IPS-NIHi11 (cell line): ENCODE data around the gene SP3.

ENCODE experiments used
- DNase-seq: peaks from one replicate; pipeline ENCODE4 v3.0.0; 2012; ENCODE audit warnings: mixed read lengths, low spot score

The SP3 gene

GRCh38 chr2:173966274-173967098 is 1.3 kb upstream of the SP3 start:
- no peak for DNase-seq

DNA sequence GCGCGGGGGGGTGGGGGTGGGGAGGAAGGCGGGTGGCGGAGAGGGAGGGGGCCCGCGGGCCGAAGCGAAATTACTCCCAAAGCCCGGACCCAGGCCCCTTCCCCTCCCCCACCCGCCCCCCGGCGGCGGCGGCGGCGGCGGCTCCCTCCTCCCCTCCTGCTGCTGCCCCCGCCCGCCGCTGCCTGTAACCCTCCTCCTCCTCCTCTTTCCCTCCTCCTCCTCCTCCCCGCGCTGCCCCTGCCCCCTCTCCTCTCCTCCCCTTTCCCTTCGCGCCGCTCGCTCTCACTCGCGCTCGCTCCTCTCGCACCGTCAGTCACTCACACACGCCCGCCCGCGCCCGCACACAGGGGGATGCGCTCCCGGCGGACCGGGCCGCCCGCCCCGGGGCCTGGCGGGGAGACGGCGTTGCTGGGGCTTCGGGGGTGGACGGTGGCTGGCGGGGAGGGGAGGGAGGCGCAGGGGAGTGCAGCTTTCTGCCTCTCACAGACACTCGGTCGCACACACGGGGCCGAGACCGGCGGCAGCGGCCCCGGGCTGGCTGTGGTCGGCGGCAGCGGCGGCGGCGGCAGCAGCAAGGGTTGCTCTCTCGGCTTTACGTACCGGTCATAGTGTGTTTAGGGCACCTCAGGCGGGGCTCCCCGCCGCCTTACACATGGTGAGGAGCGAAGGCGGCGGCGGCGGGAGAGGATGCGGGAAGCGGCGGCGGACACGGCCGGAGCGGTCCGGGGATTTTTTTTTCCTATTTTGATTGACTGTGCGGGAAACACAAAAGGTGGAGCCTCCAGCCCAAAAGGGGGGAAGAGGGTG is 405 bp downstream of the SP3 start:
- DNase-seq, result peak; percentile 73

- peak; percentile 84 for DNase-seq
Observed at GRCh38 chr2:173963817-173964564, 1.2 kb downstream of the SP3 start.

DNA sequence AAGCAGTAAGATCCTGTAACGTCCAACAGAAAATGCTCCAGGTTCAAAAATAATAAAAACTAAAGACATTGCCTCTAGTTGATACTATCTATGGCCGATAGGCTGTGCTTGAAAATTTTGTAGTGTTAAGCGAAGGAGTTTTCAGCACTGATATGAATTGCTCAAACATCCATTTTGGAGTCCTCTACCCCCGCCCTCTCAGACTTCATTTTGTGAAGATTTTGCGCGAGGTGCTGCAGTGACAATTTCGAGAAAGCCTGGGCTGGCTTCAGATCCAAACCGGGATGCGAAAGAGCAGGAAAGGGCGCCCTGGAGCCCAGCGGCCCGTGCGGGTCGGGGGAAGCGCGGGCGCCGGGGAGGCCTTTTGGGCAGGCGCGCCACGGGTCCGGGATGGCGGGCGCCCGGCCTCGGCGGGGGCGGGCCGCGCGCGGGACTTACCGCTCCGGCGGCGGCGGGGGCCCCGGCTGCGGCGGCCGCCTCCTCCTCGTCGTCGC is 1.8 kb downstream of the SP3 start:
- no peak for DNase-seq

DNA sequence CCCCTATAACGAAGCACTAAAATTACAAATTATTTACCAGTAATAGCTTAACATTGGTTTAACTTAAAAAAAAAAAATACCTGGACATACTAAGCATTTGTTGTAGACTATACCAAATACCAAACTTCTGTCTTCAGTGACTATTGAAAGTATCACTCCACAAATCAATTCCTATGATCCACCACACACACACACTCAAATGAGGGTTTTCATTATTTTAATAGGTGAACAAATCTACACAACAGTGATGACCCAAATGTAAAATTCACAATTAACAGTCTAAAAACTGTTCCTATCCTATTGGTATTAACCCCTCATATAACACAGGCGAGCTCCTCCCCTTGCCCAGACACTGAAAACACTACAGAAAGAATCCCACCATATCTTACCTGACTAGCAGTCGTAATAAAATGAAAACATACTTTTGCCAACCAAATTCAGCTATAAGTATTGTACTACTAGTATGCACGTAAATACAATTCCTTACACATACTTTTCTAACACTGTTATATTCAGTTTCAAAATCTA is 2.5 kb downstream of the SP3 start:
- DNase-seq, result no peak

DNA sequence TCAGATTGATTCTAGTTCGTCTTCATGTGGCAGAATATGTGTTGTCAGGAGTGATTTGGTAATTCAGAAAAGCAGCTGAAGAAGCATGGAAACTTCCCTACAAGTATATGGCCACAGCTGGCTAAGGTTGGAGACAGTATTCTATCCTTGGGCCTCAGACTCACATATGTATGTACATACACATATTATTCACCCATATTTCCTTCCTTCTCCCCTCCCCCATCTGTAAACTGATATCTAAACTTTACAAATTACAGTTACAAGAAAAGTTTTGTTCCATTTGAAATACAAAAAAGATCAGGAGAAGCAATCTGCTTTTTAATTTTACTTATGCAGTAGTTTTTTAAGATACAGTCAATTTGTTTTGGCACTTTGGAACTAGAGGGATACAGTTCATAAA is 3.1 kb downstream of the SP3 start:
- no peak for DNase-seq

DNA sequence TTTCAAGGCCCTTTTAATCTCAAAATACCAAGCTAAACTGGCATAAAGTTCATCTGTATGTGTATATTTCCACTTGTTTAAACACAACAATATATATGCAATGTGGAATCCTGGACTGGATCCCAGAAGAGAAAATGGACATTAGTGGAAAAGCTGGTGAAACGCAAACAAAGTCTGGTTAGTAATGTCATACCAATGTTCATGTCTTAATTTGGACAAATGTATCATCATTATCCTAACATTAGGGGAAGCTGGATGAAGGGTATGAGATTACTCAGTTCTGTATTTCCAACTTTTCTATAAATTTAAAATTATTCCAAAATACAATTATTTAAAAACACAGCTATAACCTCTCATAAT is 3.8 kb downstream of the SP3 start:
- no peak for DNase-seq

- DNase-seq, result no peak
Observed at GRCh38 chr2:173959909-173960308, 5.3 kb downstream of the SP3 start.

- DNase-seq, result no peak
Observed at GRCh38 chr2:173959358-173959884, 5.8 kb downstream of the SP3 start.

DNA sequence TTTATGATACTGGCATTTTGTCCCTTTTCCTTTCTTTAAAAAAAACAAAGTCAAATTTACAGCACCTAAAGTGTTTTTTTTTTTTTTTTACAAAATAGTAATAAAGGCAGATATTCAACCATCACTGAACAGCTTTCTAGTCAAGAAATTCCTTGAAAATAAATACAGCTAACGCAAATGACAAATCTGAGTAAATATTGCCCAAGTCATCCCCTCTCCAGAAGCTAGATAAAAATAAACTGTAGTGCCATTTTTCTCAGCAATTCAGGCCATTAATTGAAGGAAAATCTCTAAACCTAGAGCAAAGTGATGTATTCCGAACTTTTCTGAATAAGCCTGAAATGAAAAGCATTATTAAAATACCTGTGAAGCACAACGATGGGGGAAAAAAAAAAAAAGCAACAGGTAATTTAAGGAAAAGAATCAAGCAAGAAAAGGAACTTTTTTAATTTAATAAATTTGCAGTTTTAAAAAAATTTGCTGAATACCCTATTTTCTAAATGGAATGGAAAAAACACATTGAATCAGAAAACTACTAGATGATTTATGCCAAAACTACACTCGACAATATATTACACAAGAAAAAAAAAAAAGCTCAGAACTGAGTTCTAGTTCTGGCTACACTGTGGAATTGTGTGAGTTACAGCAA is 6.9 kb downstream of the SP3 start:
- DNase-seq, result no peak

GRCh38 chr2:173957517-173957916 is 7.7 kb downstream of the SP3 start:
- no peak for DNase-seq

GRCh38 chr2:173956454-173956853 is 8.7 kb downstream of the SP3 start:
- DNase-seq, result no peak

GRCh38 chr2:173955867-173956266 is 9.3 kb downstream of the SP3 start:
- DNase-seq, result no peak

DNA sequence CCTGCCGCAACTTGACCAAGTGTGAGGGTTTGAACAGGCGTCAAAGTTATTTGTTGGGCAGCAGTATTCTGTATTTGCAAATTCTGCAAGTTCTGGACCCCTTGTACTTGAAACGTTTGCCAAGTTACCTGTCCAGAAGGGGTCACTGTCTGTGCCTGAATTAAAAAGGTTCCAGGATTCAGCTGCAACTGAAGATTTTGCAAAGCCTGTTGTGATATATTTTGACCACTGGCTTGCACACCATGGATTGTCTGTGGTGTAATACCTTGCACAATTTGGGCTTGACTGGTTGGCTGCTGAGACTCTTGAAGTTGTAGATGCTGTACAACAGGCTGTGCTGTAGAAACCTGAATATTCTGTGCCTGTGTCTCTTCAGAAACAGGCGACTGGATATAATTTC is 10.2 kb downstream of the SP3 start:
- DNase-seq, result no peak

GRCh38 chr2:173953047-173953424 is 12.1 kb downstream of the SP3 start:
- DNase-seq, result no peak

DNA sequence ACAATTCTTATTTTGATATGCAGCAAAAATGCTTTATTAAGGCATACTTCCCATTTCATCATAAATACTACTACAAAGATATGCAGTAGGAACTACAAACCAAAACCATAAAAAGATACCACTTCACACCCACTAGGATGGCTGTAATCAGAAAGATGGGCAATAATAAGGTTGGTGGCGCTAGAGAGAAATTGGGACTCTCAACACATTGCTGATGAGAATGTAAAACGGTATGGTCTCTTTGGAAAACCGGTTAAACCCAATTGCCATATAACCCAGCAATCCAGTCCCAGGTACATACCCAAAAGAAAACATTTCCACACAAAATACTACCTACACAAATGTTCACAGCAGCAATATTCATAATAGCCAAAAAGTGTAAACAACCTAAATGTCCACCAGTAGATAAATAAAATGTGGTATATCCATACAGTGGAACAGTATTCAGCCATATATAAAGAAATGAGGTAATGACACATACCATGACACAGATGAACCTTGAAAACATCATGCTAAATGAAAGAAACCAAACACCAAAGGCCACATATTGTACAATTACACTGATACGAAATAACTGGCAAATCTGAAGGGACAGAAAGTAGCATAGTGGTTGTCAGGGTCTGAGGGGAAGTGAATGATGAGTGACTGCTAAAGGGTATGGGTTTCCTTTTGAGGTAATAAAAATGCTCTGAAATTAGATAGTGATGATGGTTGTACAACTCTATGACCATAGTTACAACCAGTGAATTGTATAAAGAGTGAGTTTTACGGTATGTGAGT is 12.7 kb downstream of the SP3 start:
- no peak for DNase-seq

DNA sequence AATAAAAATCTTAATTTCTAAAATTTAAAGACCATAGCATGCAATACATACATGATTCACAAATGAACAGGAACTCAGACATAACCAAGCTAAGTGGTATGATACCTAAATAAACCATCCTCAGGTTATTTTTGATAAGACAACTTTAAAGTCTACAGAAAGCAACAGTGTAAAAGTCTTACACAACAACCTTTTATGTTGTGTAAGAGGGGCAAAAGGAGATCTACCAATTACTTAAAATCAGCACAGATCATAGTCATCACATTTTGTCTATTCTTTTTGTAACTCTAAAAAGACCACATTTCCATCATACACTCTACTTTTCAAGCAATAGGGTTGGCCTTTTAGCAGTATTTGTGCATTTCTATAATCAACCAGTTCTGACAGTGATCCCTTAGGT is 16.3 kb downstream of the SP3 start:
- no peak for DNase-seq

- no peak for DNase-seq
Observed at GRCh38 chr2:173948198-173948597, 17.0 kb downstream of the SP3 start.

GRCh38 chr2:173947131-173947530 is 18.0 kb downstream of the SP3 start:
- DNase-seq, result no peak

GRCh38 chr2:173943738-173944137 is 21.4 kb downstream of the SP3 start:
- DNase-seq, result no peak
